Measurements from ENCODE around the gene PHETA2. TPM values are rescaled to one million over a fixed set of nuclear protein-coding genes. Genes with fewer than 3 reads are reported as not detected.

PHETA2 gene, protein sequence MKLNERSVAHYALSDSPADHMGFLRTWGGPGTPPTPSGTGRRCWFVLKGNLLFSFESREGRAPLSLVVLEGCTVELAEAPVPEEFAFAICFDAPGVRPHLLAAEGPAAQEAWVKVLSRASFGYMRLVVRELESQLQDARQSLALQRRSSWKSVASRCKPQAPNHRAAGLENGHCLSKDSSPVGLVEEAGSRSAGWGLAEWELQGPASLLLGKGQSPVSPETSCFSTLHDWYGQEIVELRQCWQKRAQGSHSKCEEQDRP
- total RNA-seq = 16.8 TPM in 2 replicates

DNA sequence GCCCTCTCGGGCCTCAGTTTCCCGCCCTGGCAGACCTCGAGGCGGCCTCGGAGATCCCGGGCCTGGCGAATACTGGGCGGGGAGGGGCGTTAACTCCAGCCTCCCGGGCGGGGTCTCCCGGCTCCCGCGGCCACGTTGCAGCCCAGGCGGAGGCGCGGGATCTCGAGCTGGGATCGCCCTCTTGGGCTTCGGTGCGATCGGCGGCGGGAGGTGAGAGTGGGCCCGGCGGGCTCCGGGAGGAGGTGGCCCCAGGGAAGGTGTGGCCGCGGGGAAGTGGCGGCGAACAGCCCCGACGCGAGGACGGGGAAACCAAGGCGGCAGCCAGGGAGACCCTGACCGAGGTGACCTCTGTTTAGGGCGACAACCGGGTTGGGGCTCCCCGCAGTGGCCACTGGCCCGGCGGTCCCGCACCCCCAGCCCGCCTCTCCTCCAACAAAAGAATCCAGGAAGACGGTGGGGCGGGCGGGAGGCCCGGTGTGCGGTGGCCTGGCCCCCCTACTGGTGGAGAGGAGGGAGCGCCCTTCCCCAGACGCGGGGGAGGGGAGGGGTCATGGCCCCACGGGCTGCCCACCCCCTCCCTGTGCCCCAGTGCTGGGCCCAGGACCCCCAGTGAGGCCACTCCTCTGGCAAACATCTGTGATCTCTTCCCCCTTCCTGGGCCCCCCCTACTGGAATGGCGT, at the start of gene PHETA2:
TSS of gene PHETA2 (plus strand) at position 117 of the 680 bp plus-strand sequence. CDS start 3,046 bp downstream, outside the sequence.

GRCh38 chr22:42070517-42071422, 3.3 kb upstream of the PHETA2 start, which contains the start of gene NAGA:
TSS of gene NAGA (minus strand) at chr22:42070812. CDS start at chr22:42070297, 515 bp downstream.

GRCh38 chr22:42079319-42080251, 5.5 kb downstream of the PHETA2 start, which contains the start of gene SMDT1:
TSS of gene SMDT1 (plus strand) at chr22:42079700. CDS start at chr22:42079769, 69 bp downstream.

GRCh38 chr22:42090596-42091454, 16.8 kb downstream of the PHETA2 start, which contains the start of gene NDUFA6:
TSS of gene NDUFA6 (minus strand) at chr22:42090772. CDS start at chr22:42090744, 28 bp downstream.

Other genes with a start within 250 kb of the PHETA2 start
- 99.9 and 103 TPM in 2 replicates for gene SREBF2, start 241.1 kb upstream of the PHETA2 start, total RNA-seq
- not detected in 2 replicates for gene SHISA8, start 159.2 kb upstream of the PHETA2 start, total RNA-seq
- under 0.01 and 0.15 TPM in 2 replicates for gene TNFRSF13C, start 147.4 kb upstream of the PHETA2 start, total RNA-seq
- gene CENPM, start 127.1 kb upstream of the PHETA2 start, total RNA-seq = 42.2 and 49.5 TPM in 2 replicates
- under 0.01 and 0.15 TPM in 2 replicates for gene SEPTIN3, start 104.8 kb upstream of the PHETA2 start, total RNA-seq
- gene WBP2NL, start 75.5 kb upstream of the PHETA2 start, total RNA-seq = not detected in 2 replicates
- 39.2 and 40.7 TPM in 2 replicates for gene NAGA, start 3.4 kb upstream of the PHETA2 start, total RNA-seq
- gene SMDT1, start 5.5 kb downstream of the PHETA2 start, total RNA-seq = 2.7 and 4.2 TPM in 2 replicates
- gene NDUFA6, start 16.5 kb downstream of the PHETA2 start, total RNA-seq = 92.3 and 94.0 TPM in 2 replicates
- 0.15 and 0.17 TPM in 2 replicates for gene CYP2D6, start 56.6 kb downstream of the PHETA2 start, total RNA-seq
- 22.4 and 23.2 TPM in 2 replicates for gene TCF20, start 196.4 kb downstream of the PHETA2 start, total RNA-seq